Measurements from ENCODE around the gene SLC39A11. TPM values are rescaled to one million over a fixed set of nuclear protein-coding genes. Genes with fewer than 3 reads are reported as not detected.

SLC39A11 gene
- total and polyA plus RNA-seq, 4 donors, result 9.3 to 49.3 (median 24.7) TPM

GRCh38 chr17:72657467-72658317, 434.8 kb downstream of the SLC39A11 start:
- no peaks in the 10 kb centered on the region for H3K36me3 ChIP-seq (ENCODE audit: control insufficient read depth in 4 of 4, insufficient read depth in 4 of 4, low read length in 4 of 4)
- ATAC-seq (ENCODE audit: insufficient read depth, low FRiP score) (no peak), DNase-seq (no peak)
- H3K4me1 ChIP-seq (ENCODE audit: control insufficient read depth in 5 of 5, insufficient read depth in 5 of 5, low read length in 5 of 5), result no peaks in the 10 kb centered on the region
- no peak for TF ChIP-seq CTCF (IDR thresholded peaks at IDR 0.05; ENCODE audit: control extremely low read depth, extremely low read depth)
- WGBS, 2 donors, result 89 to 90% methylated on average over 9 of the region's 9 CpGs
- no peaks in the 10 kb centered on the region for H3K27me3 ChIP-seq (ENCODE audit: control insufficient read depth in 3 of 3, insufficient read depth in 3 of 3, low read length in 2 of 3)
- no peak overlapping the region for H3K4me3 ChIP-seq
- H3K9ac ChIP-seq (ENCODE audit: insufficient read depth in 1 of 2, low read length in 2 of 2), result no peak overlapping the region
- no peaks in the 10 kb centered on the region for H3K9me3 ChIP-seq (ENCODE audit: control insufficient read depth in 4 of 4, insufficient read depth in 3 of 4, low read length in 3 of 4)
- H3K27ac ChIP-seq (ENCODE audit: low read depth in 1 of 2, low read length in 1 of 2), result no peak overlapping the region

- 89 to 90% methylated on average over 14 of the region's 14 CpGs for WGBS, 2 donors
- Histone ChIP-seq H3K27ac (ENCODE audit: low read depth in 1 of 2, low read length in 1 of 2) (no peak overlapping the region), H3K36me3 (ENCODE audit: control insufficient read depth in 4 of 4, insufficient read depth in 4 of 4, low read length in 4 of 4) (no peaks in the 10 kb centered on the region), H3K9ac (ENCODE audit: insufficient read depth in 1 of 2, low read length in 2 of 2) (no peak overlapping the region), H3K4me3 (no peak overlapping the region), H3K9me3 (ENCODE audit: control insufficient read depth in 4 of 4, insufficient read depth in 3 of 4, low read length in 3 of 4) (no peaks in the 10 kb centered on the region), H3K27me3 (ENCODE audit: control insufficient read depth in 3 of 3, insufficient read depth in 3 of 3, low read length in 2 of 3) (no peaks in the 10 kb centered on the region), H3K4me1 (ENCODE audit: control insufficient read depth in 5 of 5, insufficient read depth in 5 of 5, low read length in 5 of 5) (no peaks in the 10 kb centered on the region)
- no peak for TF ChIP-seq CTCF (IDR thresholded peaks at IDR 0.05; ENCODE audit: control extremely low read depth, extremely low read depth)
- no peak for DNase-seq
- no peak for ATAC-seq (ENCODE audit: insufficient read depth, low FRiP score)
Observed at GRCh38 chr17:72656130-72656763, 436.2 kb downstream of the SLC39A11 start.

- H3K27me3 ChIP-seq (ENCODE audit: control insufficient read depth in 3 of 3, insufficient read depth in 3 of 3, low read length in 2 of 3), result no peaks in the 10 kb centered on the region
- no peak for TF ChIP-seq CTCF (IDR thresholded peaks at IDR 0.05; ENCODE audit: control extremely low read depth, extremely low read depth)
- no peaks in the 10 kb centered on the region for H3K9me3 ChIP-seq (ENCODE audit: control insufficient read depth in 4 of 4, insufficient read depth in 3 of 4, low read length in 3 of 4)
- ATAC-seq (ENCODE audit: insufficient read depth, low FRiP score), result no peak
- no peak overlapping the region for H3K9ac ChIP-seq (ENCODE audit: insufficient read depth in 1 of 2, low read length in 2 of 2)
- 96 to 98% methylated on average over 12 of the region's 12 CpGs for WGBS, 2 donors
- no peaks in the 10 kb centered on the region for H3K4me1 ChIP-seq (ENCODE audit: control insufficient read depth in 5 of 5, insufficient read depth in 5 of 5, low read length in 5 of 5)
- H3K4me3 ChIP-seq, result no peak overlapping the region
- H3K36me3 ChIP-seq (ENCODE audit: control insufficient read depth in 4 of 4, insufficient read depth in 4 of 4, low read length in 4 of 4), result no peaks in the 10 kb centered on the region
- no peak for DNase-seq
- H3K27ac ChIP-seq (ENCODE audit: low read depth in 1 of 2, low read length in 1 of 2), result no peak overlapping the region
Observed at GRCh38 chr17:72654706-72655105, 437.8 kb downstream of the SLC39A11 start.

Measured in lung (tissue), 12 donors.